Stimulated activated CD8-positive, alpha-beta memory T cell treated with anti-CD3 and anti-CD28 coated beads, Interleukin-12 subunit alpha, Interleukin-12 subunit beta, amount 100 ng/mL, for 24 hours (primary cell): Measurements from ENCODE around the gene TP73.
A peak's percentile ranks its signal among the peaks of the same experiment; 100 is the strongest.

Source experiments
- DNase-seq: peaks from one replicate; pipeline ENCODE4 v3.0.0-alpha.2; 2020; ENCODE audit errors: extremely low read depth

TP73 gene

DNA sequence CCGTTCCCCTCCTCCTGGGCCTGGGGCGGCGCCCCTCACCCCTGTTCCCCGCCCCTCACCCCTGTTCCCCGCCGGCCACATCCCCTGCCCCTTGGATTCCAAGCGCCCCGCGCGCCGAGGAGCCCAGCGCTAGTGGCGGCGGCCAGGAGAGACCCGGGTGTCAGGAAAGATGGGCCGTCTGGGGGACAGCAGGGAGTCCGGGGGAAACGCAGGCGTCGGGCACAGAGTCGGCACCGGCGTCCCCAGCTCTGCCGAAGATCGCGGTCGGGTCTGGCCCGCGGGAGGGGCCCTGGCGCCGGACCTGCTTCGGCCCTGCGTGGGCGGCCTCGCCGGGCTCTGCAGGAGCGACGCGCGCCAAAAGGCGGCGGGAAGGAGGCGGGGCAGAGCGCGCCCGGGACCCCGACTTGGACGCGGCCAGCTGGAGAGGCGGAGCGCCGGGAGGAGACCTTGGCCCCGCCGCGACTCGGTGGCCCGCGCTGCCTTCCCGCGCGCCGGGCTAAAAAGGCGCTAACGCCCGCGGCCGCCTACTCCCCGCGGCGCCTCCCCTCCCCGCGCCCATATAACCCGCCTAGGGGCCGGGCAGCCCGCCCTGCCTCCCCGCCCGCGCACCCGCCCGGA, at the start of gene TP73:
Gene TP73, plus strand, starts transcription at position 587 of the 618 bp plus-strand sequence. CDS start 29,850 bp downstream, outside the sequence.
- DNase-seq: no peak

DNA sequence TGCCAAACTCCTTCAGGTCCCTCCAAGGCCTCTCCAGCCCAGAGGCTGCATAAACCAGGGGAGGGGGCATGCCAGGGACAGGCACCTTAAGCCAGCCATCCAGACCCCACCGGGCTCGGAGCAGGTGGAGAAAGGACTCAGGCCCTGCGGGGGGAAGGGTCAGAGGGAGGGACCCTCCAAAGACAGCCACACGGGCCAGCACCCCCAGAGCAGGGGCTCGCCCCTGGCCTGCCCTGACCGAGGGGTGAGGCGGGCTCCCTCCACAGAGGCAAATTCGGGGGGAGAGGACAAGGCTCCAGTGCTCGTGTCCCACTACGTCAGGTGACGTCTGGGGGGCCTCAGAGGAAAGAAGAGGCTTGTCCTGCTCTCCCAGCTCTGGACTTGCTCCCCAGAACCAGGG, 49.2 kb upstream of the TP73 start:
- DNase-seq: no peak

DNA sequence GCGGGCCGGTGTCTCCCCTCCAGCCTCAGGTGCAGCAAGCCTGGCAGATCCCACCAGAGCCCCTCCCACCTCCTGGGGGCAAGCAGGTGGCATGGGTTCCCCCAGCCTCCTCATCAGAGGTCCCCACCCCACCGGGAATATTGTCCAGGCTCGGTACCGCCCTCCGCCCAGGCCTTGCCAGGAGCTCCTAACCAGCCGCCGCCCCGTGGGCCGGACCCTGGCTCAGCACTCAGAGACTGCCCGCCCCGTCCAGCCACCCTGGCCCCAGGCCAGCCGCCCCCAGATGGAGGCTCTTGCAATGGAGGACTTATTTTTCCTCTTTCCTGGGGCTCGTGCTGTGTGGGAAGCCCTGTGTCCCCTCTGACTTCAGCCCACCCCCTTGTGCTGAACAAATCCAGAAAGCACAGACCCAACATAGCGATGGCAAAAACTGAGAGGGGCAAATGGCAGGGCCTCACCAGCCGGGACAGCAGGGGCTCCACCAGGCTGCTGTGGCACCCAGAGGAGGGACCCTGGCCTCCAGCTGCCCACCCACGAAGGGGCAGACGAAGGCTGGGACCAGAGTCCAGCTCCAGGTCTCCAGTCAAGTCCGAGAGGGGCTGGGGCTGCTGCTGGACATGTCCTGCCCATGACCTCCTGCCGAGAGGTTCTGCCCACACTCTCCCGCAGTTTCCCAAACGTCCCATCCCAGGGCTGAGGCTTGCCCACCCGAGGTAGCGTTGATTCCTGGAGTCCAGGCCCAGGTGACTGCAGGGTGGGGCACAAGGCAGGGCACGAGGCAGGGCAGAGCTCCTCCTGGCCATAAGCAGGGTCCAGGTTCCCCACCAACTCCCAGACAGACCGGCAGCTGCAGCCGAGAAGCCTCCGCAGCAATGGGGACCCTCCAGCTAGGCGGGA, 48.5 kb upstream of the TP73 start:
- no peak for DNase-seq

DNA sequence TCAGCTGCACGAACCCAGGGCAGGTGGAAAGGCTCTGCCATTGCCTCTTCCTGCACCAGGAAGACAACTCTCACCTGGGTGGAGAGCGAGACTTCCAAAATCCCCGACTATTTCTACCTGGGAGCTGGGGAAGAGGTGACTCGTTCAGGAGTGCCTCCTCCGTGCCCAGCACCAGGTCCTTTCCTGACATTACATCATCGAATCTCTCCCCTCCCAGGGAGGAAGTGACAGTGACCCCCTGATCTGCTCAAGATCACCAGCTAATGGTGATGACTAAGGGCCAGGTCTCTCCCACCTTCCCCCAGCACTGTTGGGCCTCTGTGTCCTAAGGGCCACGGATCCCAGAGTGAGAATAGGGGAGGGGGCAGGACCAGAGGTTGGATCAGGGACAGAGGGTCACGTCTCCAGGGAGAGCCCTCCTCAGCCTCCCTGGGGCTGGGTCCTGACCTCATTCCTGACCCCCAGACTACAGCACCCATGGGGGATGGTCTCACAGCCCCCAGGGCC, 47.8 kb upstream of the TP73 start:
- no peak for DNase-seq

DNA sequence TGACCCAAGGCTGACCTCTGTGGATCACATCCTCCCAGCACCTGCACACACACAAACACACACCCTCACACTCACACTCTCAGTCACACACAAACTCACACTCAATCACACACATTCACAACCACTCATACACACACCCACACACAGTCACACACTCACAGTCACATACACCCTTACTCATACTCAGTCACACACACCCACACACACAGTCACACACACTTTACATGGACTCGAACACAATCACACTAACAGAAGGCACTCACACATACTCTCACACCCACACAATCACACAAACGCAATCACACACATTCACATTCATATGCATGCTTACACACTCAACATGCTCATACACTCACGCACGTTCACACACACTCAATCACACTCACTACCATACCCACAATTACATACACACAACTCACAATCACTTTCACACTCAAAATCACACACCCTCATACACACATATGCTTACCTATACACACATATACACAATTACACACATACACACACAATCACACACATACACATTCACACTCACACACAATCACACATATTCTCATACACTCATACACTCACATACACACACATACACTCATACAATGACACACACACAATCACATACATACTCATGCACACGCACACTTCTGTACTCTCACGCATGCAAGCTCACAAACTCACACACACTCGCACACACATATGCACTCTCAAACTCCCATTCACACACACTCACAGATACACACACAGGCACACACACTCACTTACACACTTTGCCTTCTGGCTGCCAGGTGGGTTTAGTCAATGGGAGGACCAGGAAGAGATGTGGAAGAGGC, 47.1 kb upstream of the TP73 start:
- no peak for DNase-seq

DNA sequence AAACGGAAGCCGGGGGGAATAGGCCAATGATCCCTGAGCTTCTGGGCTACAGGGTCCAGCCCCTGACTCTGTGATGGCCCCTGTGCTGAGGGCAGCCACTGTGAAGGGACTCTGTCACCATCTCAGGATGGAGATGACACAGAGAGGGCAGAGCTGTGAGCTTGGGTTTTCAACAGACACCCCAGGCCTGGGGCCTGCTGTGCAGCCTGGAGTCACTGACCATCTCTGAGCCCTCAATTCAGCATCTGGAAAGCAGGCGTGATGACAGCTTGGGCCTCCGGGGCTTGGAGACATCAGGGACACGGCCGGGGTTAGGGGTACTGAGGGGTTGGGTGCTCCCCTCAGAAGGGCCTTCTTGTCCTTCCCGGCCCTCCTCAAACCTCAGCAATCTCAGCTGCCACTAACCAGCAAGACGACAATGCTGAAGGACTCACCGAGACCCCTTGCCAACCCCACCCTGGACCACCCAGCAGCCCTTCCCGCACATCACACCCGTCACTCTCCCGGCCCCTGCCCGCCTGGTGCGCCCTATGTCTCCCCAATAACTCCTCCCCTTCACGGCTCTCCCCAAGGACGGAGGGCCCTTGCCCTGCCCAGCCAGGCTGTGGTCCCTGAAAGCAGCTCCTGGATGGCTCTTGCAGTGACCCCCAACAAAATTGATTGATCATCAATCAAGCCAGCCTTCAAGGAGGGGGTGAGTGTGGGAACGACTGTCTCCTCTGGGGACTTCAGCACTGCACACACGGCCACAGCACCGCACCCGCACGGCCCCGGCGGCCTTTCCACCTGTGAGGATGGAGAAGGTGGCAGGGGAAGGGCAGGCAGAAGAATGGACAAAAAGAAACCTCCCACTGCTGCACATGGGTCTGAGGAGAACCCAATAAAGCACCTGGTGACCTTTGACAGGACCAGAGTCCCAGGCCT, 45.3 kb upstream of the TP73 start:
- DNase-seq: no peak

DNA sequence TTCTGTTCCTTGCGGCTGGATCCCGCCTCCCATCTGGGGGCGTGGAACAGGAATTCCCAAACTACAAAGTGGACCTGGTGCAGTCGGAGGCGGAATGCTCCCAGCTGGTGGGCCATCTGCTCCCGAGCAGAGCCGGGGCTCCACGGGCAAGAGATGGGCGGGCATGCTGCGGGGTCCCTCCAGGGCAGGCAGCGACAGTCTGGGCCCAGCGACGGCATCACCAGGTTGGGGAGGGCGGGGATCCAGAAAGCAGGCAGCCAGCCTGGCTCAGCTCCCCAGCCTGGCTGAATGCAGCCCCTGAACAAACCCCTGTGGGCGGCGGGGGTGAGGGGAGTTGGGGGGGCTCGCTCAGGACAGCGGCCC, 44.6 kb upstream of the TP73 start:
- no peak for DNase-seq

DNA sequence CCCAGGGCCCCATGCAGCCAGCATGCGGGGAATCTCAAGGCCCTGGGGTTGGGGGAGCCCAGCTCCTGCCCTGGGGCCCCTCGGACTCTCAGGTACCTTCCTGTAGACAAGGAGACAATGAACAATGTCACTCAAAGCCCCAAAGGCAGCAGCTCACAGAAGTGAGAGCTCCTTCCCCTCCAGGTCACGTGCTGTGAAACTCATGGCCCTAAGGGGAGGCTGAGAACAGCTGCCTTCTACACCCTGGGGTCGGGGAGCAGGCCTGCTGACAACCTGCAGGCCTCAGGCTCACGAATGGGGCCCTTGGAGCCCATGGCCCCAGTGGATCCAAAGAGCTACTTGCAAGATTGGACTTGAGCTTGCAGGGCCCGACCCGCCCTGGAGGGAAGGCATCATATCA, 44.2 kb upstream of the TP73 start:
- no peak for DNase-seq

DNA sequence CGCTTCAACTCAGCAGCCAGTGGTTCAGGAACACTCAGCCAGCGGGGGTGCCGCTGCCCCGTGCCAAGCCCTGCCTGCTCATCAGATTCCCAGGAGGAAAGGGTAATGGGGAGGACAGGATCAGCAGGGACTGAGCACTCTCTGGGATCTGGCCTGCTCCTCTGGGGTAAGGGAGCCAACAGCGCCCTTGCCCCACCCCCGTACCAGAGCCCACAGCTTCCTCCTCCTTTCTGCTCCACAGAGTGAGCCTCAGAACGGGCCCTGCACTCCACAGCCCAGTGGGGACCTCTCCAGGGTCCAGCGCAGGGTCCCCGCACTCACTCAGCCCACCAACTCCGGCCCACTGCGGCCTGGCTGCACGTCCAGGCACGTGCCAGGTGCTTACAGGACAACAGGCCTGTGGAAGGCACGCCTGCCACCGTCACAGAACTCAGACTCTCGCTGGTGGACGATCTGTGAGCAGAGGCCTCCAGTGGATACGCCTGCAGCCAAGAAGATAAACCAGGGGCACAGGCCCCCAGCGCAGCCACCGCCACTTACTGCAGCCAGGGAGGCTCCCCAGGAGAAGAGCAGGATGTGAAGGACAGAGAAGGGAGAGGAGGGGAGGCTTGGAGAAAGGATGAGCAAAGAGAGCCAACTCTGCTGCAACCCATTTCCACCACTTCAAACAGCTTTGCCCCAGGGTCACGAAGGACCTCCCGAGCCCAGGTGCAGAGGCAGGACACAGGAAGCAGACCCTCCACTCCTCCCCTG, 43.1 kb upstream of the TP73 start:
- no peak for DNase-seq

DNA sequence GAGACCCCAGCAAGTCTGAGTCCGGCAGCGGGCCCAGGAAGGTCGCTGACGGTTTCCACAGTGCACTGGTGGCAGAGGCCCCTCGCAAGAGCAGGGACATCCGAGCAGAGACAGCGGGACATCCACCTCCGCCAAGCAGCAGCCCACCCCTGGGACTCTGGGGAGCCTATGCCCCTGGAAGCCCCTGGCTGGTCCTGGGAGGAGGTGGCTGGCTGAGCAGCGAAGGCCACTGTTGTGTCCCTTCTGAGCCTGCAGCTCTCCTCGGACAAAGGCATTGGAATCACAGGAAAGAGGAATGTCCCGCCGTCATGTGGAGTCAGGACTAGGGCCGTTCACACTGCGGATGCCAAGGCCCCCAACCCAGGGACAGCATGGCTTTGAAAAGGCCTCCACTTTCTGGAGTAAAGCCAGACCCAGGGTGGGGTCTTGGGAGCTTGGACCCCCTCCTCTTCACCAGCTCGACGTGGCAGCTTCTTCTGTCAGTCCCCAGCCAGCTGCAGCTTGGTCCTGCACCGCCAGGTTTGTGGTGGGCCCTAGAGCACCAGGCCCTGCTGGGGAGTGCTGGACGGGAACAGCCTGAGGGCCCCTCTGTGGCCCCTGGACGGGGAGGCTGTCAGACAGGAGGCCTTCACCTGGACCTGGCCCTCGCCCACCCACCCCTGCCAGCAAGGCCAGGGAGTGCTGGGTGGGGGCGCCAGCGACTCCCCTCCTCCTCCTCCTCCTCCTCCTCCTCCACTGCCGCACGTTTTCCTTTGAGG, 42.4 kb upstream of the TP73 start:
- DNase-seq: no peak

DNA sequence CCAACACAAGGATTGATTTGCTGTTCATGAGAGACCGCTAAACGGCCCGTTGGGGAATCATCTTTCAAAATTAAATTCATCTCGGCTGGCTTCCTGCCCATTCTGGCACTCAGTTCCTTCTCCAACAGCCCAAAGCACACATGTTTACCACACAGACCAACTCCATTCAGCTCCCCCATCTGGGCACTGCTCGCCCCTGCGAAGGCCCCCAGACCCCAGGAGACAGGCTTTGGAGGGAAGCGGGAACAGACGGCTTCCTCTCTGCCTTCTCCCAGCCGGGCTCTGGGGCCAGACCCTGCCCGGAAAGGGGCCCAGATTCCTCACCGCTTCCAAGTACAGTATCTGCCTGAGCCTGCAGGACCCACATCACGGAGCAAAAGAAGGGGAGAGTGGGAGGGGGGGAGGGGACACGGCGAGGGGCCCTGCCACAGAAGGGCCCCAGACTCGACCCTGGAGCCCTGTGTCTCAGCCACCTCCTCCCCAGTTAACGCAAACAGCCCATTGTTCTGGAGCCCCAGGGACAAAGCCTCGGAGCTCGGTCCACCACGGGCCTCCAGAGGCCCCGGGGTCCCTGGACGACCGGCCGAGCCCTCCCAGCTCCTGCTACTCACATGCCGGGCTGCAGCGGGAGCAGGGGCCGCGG, 41.7 kb upstream of the TP73 start:
- no peak for DNase-seq

DNA sequence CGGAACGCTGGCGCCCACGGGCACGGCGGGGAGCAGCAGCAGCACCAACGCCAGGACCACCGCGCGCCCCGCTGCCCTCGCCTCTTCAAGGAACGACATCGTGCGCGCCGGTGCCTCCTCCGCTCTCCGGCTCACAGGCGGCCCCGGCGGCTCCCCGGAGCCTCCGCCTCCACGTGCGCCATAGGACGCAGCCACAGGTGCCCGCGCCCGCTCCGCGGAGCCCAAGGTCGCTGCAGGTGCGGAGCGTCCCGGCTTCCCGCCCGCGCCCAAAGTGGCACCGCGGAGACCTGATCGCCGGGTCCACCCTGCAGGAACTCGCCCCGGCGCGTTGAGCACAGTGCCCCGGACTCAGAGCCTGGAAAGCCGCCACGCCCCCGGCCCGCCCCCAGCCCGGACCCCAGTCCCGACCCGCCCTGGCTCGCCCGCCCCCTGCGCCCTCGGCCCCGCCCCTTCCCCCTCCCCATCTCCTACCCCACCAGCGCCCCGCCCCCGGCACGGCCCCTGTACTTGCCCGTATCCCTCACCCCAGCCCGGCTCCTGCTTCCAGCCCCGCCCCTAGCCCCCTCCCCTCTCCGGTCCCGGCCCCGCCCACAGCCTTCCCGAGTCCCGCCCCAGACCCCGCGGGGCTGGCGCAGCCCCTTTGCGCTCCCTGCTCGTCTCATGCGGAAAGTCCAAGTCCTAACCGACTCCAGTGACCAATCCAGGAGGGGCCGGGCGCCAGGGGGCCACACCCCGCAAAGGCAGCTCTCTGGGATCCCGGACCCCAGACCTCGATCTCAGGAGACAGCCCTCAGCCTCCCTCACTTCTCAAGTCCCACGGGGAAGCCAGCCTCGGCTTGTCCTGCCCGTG, 40.9 kb upstream of the TP73 start, which contains the start of gene MEGF6:
Gene MEGF6, minus strand, starts transcription at position 339 of the 850 bp plus-strand sequence. Its CDS starts 240 bp downstream, at position 99.
- peak; percentile 35 for DNase-seq

DNA sequence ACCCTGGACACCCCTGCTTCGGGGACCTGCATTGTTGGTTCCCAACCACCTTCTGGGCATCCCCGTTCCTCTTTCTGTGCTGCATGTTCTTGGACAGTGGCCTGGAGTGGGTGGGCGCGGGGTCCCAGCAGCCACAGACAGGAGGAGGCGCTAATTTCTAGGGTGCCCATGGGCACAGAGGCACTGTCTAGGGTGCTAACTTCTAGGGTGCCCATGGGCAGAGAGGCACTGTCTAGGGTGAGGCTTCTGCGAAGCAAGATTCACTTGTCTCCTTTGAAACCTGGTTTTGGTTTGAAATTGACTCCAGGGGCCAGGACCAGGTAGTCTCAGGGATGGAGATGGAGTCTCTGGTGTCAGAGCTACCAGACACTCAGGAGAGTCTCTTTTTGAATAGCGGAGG, 40.2 kb upstream of the TP73 start:
- no peak for DNase-seq

DNA sequence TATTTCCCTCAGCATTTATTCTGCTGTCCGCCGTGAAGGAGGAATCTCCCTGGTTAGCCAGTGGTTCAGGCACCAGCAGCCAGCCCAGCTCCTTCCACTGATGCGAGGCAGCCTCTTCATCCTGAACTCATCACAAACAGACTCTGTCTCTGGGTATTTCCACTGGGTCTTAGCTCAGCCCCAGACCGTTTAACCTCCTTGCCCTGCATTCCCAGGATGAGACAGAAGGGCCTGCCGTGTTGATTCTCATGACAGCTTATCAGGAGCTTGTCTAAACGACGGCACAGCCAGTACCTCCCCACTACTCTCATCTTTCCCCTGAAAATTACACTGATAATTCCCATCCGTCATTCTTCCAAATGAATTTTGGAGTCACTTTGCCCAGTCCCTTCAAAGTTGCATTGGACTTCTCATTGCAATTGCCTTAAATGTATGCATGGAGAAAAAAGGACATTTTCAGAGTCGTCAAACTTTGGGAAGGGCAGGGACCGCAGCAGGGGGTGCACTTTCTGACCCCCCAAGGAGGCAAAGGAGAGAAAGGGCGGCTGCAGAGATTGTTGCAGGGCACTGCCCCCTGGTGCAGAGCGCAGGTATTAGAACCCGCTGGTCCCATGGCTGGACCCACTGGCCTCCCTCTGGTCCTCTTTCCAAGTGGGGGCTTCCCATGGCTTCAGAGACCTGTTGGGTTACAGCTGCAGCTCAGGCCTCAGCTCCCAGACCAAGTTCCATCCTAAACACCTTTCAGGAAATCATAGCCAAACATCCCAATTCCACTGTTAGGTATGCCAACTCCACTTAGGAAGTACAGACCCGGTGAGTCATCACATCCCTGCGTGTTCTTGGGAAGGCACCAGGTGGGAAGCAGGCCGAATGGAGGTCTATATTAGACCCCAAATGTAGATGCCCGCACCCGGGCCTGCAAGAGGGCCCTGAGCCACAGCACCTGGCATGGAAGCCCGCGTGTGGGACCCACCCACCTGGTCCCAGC, 37.3 kb upstream of the TP73 start:
- DNase-seq: no peak

DNA sequence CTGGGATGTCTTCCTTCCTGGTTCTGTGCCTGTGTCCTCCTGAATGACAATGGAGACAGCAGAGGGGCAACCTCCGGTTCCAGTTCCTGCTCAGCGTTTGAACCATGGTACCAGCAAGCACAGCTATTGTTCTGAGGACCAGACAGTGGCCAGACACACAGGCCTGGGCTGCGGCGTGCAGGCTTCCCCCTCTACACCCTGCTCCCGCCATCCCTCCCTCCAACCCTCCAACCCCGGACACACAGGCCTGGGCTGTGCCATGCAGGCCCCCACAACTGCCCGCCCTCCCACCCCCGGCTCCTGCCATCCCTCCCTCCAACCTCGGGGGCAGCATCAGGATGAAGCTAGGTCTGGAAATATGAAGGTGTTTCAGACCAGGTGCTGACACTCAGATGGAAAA, 35.5 kb upstream of the TP73 start:
- DNase-seq: no peak

DNA sequence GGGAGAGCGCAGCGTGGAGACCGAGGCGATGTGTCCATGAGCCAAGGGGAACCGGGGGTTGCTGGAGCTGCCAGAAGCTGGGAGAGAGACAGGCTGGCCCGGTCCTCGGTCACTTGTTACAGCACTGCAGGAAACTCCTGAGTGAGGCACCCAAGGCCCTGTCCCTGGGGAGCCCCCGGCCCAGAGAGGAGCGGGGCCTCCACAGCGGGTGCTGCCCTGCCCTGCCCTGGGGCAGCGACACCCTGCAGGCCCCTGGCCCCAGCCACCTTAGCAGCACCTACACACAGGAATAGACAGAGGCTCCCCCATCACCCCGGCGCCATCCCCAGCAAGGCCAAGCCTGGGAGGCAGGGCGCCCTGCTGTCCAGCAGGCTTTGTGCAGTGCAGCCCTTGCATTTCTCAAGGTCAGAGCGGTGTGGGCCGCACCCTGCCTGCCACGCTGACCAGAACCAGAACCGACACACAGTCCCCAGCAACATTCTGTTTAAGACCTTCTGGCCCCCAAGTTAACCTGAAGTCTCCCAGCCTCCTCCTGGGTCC, 34.4 kb upstream of the TP73 start:
- no peak for DNase-seq

DNA sequence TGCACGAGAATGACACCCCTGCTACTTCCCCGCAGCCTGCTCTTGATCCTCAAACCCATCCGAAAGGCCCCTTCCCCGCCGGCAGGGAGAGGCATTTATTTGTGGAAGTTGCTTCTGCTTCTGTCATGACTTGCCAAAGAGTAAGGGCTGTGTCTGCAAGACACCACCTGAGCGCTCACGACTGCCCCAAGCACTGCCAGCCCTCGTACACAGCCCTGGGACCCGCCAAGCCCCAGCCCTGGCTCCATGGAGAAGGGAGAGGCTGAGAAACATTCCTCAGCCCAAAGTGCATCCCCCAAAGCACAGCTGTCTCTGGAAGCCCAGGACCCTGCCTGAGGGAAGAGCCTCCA, 33.8 kb upstream of the TP73 start:
- DNase-seq: no peak
